ENCODE data around the gene PPEF2. TPM values are rescaled to one million over a fixed set of nuclear protein-coding genes. Genes with fewer than 3 reads are reported as not detected.

PPEF2 gene
- total and polyA plus RNA-seq, 2 experiments from 2014 or later, result not detected

DNA sequence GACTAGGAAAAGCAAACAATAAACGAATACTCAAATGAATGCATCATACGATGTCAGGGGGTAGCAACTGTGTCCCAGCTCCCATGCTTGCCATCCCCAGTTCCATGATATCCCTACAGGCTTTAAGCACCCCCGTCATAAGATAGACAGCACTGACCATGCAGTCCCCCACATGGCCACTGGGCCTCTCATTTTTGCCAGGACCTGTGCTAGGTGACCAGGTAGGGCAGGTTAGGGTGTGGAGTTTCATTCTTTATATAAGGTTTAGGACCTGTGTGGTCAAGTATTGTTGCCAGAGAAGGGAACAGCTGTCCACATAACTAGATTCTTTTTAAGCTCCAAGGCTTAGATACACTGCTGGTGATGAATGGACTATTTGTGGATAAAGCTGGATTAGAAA, 9.7 kb downstream of the PPEF2 start:
- Mint-ChIP-seq H3K4me3 (no peak overlapping the region), H3K27me3 (ENCODE audit: insufficient read depth, low read depth, poor library complexity) (peaks cover 2% of the 10 kb centered on the region), H3K36me3 (ENCODE audit: low read depth) (peaks cover 7% of the 10 kb centered on the region), H3K27ac (no peak overlapping the region), H3K9me3 (peaks cover 9% of the 10 kb centered on the region), H3K4me1 (no peaks in the 10 kb centered on the region; the same call in 2 of the 3 replicates)
- TF ChIP-seq EZH2 (IDR thresholded peaks at IDR 0.05; ENCODE audit: low read depth, unreplicated experiment), result no peak
- TF ChIP-seq, protein P1, sequence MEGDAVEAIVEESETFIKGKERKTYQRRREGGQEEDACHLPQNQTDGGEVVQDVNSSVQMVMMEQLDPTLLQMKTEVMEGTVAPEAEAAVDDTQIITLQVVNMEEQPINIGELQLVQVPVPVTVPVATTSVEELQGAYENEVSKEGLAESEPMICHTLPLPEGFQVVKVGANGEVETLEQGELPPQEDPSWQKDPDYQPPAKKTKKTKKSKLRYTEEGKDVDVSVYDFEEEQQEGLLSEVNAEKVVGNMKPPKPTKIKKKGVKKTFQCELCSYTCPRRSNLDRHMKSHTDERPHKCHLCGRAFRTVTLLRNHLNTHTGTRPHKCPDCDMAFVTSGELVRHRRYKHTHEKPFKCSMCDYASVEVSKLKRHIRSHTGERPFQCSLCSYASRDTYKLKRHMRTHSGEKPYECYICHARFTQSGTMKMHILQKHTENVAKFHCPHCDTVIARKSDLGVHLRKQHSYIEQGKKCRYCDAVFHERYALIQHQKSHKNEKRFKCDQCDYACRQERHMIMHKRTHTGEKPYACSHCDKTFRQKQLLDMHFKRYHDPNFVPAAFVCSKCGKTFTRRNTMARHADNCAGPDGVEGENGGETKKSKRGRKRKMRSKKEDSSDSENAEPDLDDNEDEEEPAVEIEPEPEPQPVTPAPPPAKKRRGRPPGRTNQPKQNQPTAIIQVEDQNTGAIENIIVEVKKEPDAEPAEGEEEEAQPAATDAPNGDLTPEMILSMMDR (conservative IDR thresholded peaks at IDR 0.05; ENCODE audit: low read depth in 2 of 2), result peak; percentile 8 to 54; a peak in 2 of 4 replicates
- Histone ChIP-seq H3K9me2 (ENCODE audit: insufficient read depth) (no peaks in the 10 kb centered on the region), H3K4me1 (ENCODE audit: insufficient read depth) (no peaks in the 10 kb centered on the region), H3K36me3 (ENCODE audit: insufficient read depth) (no peaks in the 10 kb centered on the region), H3F3A (replicated peaks; ENCODE audit: low read depth) (no peaks in the 10 kb centered on the region), H3K27me3 (ENCODE audit: insufficient read depth) (no peaks in the 10 kb centered on the region), H3K79me2 (replicated peaks; ENCODE audit: insufficient read depth) (no peaks in the 10 kb centered on the region), H3K4me3 (no peak overlapping the region), H3K4me2 (no peak overlapping the region), H3K27ac (ENCODE audit: low read depth) (no peak overlapping the region), H4K20me1 (replicated peaks; ENCODE audit: insufficient read depth) (no peaks in the 10 kb centered on the region), H2AFZ (no peak overlapping the region)
- ATAC-seq, result peak; percentile 90
- peak; percentile 74 for DNase-seq (ENCODE audit: low spot score)

DNA sequence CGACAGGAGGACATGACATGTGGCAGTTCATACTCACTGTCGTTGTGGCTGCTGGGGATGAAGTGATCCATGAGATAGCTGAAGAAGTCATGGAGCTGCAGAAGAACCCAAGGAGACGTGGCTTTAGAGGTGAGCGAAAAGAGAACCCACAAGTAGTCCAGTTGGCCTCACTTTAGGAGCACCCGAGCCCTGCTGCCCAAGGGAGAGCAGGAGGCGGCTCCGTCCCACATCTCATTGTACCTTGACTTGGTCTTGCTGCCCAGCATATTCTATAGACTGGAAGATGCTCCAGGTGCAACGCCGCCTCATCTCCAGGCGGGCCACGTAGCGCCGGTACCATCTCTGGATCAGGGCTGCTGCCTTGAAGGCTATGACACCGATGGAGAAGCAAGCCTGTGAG, 10.6 kb downstream of the PPEF2 start:
- Mint-ChIP-seq H3K9me3 (0 out of 3 replicates have a peak, but pooled peaks cover 2% of the 10 kb centered on the region), H3K4me3 (no peak overlapping the region), H3K27ac (no peak overlapping the region), H3K36me3 (ENCODE audit: low read depth) (peaks cover 3% of the 10 kb centered on the region; the same call in 1 of the 3 replicates), H3K4me1 (no peaks in the 10 kb centered on the region; the same call in 2 of the 3 replicates), H3K27me3 (ENCODE audit: insufficient read depth, low read depth, poor library complexity) (peaks cover 2% of the 10 kb centered on the region)
- H3K4me2 ChIP-seq, result no peak overlapping the region
- H3K27me3 ChIP-seq (ENCODE audit: insufficient read depth), result no peaks in the 10 kb centered on the region
- H3K4me1 ChIP-seq (ENCODE audit: insufficient read depth), result no peaks in the 10 kb centered on the region
- ATAC-seq (no peak), DNase-seq (ENCODE audit: low spot score) (no peak)
- no peaks in the 10 kb centered on the region for H3K36me3 ChIP-seq (ENCODE audit: insufficient read depth)
- no peaks in the 10 kb centered on the region for H4K20me1 ChIP-seq (replicated peaks; ENCODE audit: insufficient read depth)
- no peaks in the 10 kb centered on the region for H3K9me2 ChIP-seq (ENCODE audit: insufficient read depth)
- TF ChIP-seq NANOG (IDR thresholded peaks at IDR 0.05; ENCODE audit: borderline replicate concordance) (no peak), ZNF331 (CRISPR knock-in tag; IDR thresholded peaks at IDR 0.05; ENCODE audit: low read depth) (no peak), ZNF114 (CRISPR knock-in tag; IDR thresholded peaks at IDR 0.05) (no peak), STAT1 (IDR thresholded peaks at IDR 0.05; ENCODE audit: unreplicated experiment) (no peak), ETS1 (IDR thresholded peaks at IDR 0.05) (no peak)
- H3F3A ChIP-seq (replicated peaks; ENCODE audit: low read depth), result no peaks in the 10 kb centered on the region
- H2AFZ ChIP-seq, result no peak overlapping the region
- H3K27ac ChIP-seq (ENCODE audit: low read depth), result no peak overlapping the region
- no peaks in the 10 kb centered on the region for H3K79me2 ChIP-seq (replicated peaks; ENCODE audit: insufficient read depth)
- no peak overlapping the region for H3K4me3 ChIP-seq
